GM19395 (cell line): ENCODE results near the gene TBL1XR1.

Source experiments
- ATAC-seq: cut with Tn5 transposase; IDR thresholded peaks from one replicate; pipeline ENCODE4 v1.9.1; 2021; ENCODE audit warnings: mild to moderate bottlenecking, moderate library complexity; ENCODE audit not compliant: unreplicated experiment

Gene TBL1XR1

DNA sequence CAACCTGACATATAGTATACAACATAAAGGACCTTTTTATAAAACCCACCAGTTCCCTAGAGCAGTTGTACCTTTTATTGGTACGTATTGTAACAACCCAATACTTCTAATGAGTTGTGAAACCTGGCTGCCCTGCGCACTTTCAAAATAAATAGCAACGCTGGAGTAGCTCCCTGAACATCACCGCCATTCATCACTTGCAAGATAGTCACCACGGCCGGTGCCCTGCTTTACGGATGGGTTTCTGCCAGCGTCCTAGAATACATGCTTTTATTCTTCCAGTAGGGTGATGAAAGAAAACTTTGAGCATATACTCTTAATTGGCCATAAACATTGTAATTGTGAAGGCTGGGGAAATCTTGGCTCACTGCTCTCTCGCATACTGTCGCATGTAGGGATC is 220.7 kb downstream of the TBL1XR1 start:
- ATAC-seq = no peak

GRCh38 chr3:176974279-176974678 is 223.0 kb downstream of the TBL1XR1 start:
- no peak for ATAC-seq

GRCh38 chr3:176971613-176972174 is 225.6 kb downstream of the TBL1XR1 start:
- ATAC-seq = no peak

GRCh38 chr3:176970770-176971169 is 226.5 kb downstream of the TBL1XR1 start:
- ATAC-seq = no peak

- ATAC-seq = no peak
Observed at GRCh38 chr3:176969506-176969905, 227.8 kb downstream of the TBL1XR1 start.
